WTC11 (cell line): ENCODE measurements around the gene CACNA2D3. TPM values are rescaled to one million over a fixed set of nuclear protein-coding genes. Genes with fewer than 3 reads are reported as not detected.

Experiments
- ATAC-seq: fragments of 200-7000 bp; cut with Tn5 transposase; 2 replicates; pipeline ENCODE4 v1.10.0; 2021; ENCODE audit warnings: mild to moderate bottlenecking, moderate library complexity
- CTCF ChIA-PET: fragments of 300-600 bp; sonication (Branson Sonifier 250); formaldehyde crosslinking; loops from one replicate; lab custom pipeline; 2021; ENCODE audit warnings: antibody characterized with exemption; lab: Charles Lee
- POLR2A ChIA-PET: fragments of 350-600 bp; sonication (Branson Sonifier 250); formaldehyde crosslinking; loops from one replicate; lab custom pipeline; 2021; ENCODE audit warnings: antibody characterized with exemption; lab: Charles Lee
- DNase-seq: peaks from one replicate; pipeline ENCODE4 v3.0.0; 2021; ENCODE audit warnings: low spot score
- H3K27ac Mint-ChIP-seq: 2 replicates; pipeline ENCODE4 v1.8.0; 2021; ENCODE audit warnings: mixed read lengths
- H3K27me3 Mint-ChIP-seq: 2 replicates; pipeline ENCODE4 v1.8.0; 2021; ENCODE audit warnings: low read depth, mild to moderate bottlenecking, moderate library complexity, mixed read lengths
- H3K36me3 Mint-ChIP-seq: 2 replicates; pipeline ENCODE4 v1.8.0; 2021; ENCODE audit warnings: mixed read lengths
- H3K4me1 Mint-ChIP-seq: 2 replicates; pipeline ENCODE4 v1.8.0; 2022; ENCODE audit warnings: mixed read lengths
- H3K4me3 Mint-ChIP-seq: 2 replicates; pipeline ENCODE4 v1.8.0; 2021; ENCODE audit warnings: mild to moderate bottlenecking, moderate library complexity, mixed read lengths
- H3K9me3 Mint-ChIP-seq: 2 replicates; pipeline ENCODE4 v1.8.0; 2021; ENCODE audit warnings: mixed read lengths
- FOXK1 ChIP-seq: sonication (generic); formaldehyde crosslinking; IDR thresholded peaks from 2 replicates; pipeline ENCODE4 v1.8.0; 2022; ENCODE audit warnings: mild to moderate bottlenecking, moderate library complexity, missing genetic modification reagents
- JUN ChIP-seq: sonication (generic); formaldehyde crosslinking; IDR thresholded peaks from 2 replicates; pipeline ENCODE4 v1.8.0; 2023; ENCODE audit warnings: mild to moderate bottlenecking, missing genetic modification reagents
- NR3C1 ChIP-seq: sonication (generic); formaldehyde crosslinking; conservative IDR thresholded peaks from 2 replicates; pipeline ENCODE4 v1.8.1; 2023; ENCODE audit warnings: low read depth, mild to moderate bottlenecking, missing genetic modification reagents
- OVOL2 ChIP-seq: fragments of 250-450 bp; sonication (Bioruptor Pico); IDR thresholded peaks from 2 replicates; pipeline ENCODE4 v1.9.0; 2021; ENCODE audit warnings: mild to moderate bottlenecking, borderline replicate concordance
- SP1 ChIP-seq: sonication (generic); formaldehyde crosslinking; conservative IDR thresholded peaks from 2 replicates; pipeline ENCODE4 v1.8.1; 2022; ENCODE audit warnings: missing genetic modification reagents
- TEAD1 ChIP-seq: sonication (generic); formaldehyde crosslinking; IDR thresholded peaks from 2 replicates; pipeline ENCODE4 v1.8.0; 2022; ENCODE audit warnings: mild to moderate bottlenecking, missing genetic modification reagents
- USF1 ChIP-seq: sonication (generic); formaldehyde crosslinking; IDR thresholded peaks from 2 replicates; pipeline ENCODE4 v1.8.0; 2022; ENCODE audit warnings: mild to moderate bottlenecking, missing genetic modification reagents
- ZNF121 ChIP-seq: sonication (generic); formaldehyde crosslinking; IDR thresholded peaks from 2 replicates; pipeline ENCODE4 v1.8.0; 2023; ENCODE audit warnings: missing genetic modification reagents
- ZNF219 ChIP-seq: sonication (generic); formaldehyde crosslinking; IDR thresholded peaks from 2 replicates; pipeline ENCODE4 v1.8.0; 2023; ENCODE audit warnings: missing genetic modification reagents, mild to moderate bottlenecking, borderline replicate concordance
- total RNA-seq: library from RNA; stranded (reverse); gene quantifications from 3 replicates; pipeline ENCODE4 v1.2.3, GENCODE V29; 2021
- TF ChIP-seq, protein P1 (sequence below): sonication (generic); formaldehyde crosslinking; IDR thresholded peaks from 2 replicates; pipeline ENCODE4 v1.8.1; 2022; ENCODE audit warnings: low read depth, missing genetic modification reagents, borderline replicate concordance
- TF ChIP-seq, protein P2 (sequence below): sonication (generic); formaldehyde crosslinking; IDR thresholded peaks from 2 replicates; pipeline ENCODE4 v1.8.0; 2022; ENCODE audit warnings: mild to moderate bottlenecking, missing genetic modification reagents
- TF ChIP-seq, protein P3 (sequence below): fragments of 200-600 bp; IDR thresholded peaks from 2 replicates; pipeline ENCODE4 v1.8.0; 2022; ENCODE audit warnings: antibody characterized with exemption
- TF ChIP-seq, protein P4 (sequence below): sonication (generic); formaldehyde crosslinking; IDR thresholded peaks from 2 replicates; pipeline ENCODE4 v1.8.1; 2022; ENCODE audit warnings: mild to moderate bottlenecking, missing genetic modification reagents, moderate library complexity, borderline replicate concordance
- TF ChIP-seq, protein P5 (sequence below): sonication (generic); formaldehyde crosslinking; IDR thresholded peaks from 2 replicates; pipeline ENCODE4 v1.8.0; 2022; ENCODE audit warnings: mild to moderate bottlenecking, missing genetic modification reagents
- TF ChIP-seq, protein P6 (sequence below): sonication (generic); formaldehyde crosslinking; IDR thresholded peaks from 2 replicates; pipeline ENCODE4 v1.8.1; 2023; ENCODE audit warnings: mild to moderate bottlenecking, missing genetic modification reagents
- TF ChIP-seq, protein P7 (sequence below): sonication (generic); formaldehyde crosslinking; IDR thresholded peaks from 2 replicates; pipeline ENCODE4 v1.8.1; 2023; ENCODE audit warnings: mild to moderate bottlenecking, missing genetic modification reagents, moderate library complexity

Gene CACNA2D3
- total RNA-seq, 1 experiment from 2014 or later, result 5.0 TPM

GRCh38 chr3:54866251-54866650, 743.9 kb downstream of the CACNA2D3 start:
- Mint-ChIP-seq H3K4me1 (peaks cover 20% of the 10 kb centered on the region), H3K27ac (no peak overlapping the region), H3K4me3 (no peak overlapping the region), H3K9me3 (no peaks in the 10 kb centered on the region), H3K36me3 (no peaks in the 10 kb centered on the region), H3K27me3 (no peaks in the 10 kb centered on the region)
- CTCF ChIA-PET, result interaction anchor here (0.6 kb wide), 1 partner anchor 930 kb away, joined by 3 read pairs; no protein-coding TSS in a partner anchor
- TF ChIP-seq, protein P1, sequence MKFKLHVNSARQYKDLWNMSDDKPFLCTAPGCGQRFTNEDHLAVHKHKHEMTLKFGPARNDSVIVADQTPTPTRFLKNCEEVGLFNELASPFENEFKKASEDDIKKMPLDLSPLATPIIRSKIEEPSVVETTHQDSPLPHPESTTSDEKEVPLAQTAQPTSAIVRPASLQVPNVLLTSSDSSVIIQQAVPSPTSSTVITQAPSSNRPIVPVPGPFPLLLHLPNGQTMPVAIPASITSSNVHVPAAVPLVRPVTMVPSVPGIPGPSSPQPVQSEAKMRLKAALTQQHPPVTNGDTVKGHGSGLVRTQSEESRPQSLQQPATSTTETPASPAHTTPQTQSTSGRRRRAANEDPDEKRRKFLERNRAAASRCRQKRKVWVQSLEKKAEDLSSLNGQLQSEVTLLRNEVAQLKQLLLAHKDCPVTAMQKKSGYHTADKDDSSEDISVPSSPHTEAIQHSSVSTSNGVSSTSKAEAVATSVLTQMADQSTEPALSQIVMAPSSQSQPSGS (CRISPR knock-in tag), result no peak
- TF ChIP-seq, protein P2, sequence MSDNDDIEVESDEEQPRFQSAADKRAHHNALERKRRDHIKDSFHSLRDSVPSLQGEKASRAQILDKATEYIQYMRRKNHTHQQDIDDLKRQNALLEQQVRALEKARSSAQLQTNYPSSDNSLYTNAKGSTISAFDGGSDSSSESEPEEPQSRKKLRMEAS (CRISPR knock-in tag), result no peak
- no peak for ATAC-seq
- POLR2A ChIA-PET, result no interaction called here
- no peak for DNase-seq

- ChIA-PET CTCF (no interaction called here), POLR2A (no interaction called here)
- peaks cover 21% of the 10 kb centered on the region for H3K4me1 Mint-ChIP-seq
- ATAC-seq, result peak; percentile 55; the same call in 1 of the 2 replicates
- no peak overlapping the region for H3K4me3 Mint-ChIP-seq
- no peak for DNase-seq
- H3K36me3 Mint-ChIP-seq, result no peaks in the 10 kb centered on the region
- no peaks in the 10 kb centered on the region for H3K27me3 Mint-ChIP-seq
- H3K27ac Mint-ChIP-seq, result no peak overlapping the region
- H3K9me3 Mint-ChIP-seq, result no peaks in the 10 kb centered on the region
- TF ChIP-seq, protein P3, sequence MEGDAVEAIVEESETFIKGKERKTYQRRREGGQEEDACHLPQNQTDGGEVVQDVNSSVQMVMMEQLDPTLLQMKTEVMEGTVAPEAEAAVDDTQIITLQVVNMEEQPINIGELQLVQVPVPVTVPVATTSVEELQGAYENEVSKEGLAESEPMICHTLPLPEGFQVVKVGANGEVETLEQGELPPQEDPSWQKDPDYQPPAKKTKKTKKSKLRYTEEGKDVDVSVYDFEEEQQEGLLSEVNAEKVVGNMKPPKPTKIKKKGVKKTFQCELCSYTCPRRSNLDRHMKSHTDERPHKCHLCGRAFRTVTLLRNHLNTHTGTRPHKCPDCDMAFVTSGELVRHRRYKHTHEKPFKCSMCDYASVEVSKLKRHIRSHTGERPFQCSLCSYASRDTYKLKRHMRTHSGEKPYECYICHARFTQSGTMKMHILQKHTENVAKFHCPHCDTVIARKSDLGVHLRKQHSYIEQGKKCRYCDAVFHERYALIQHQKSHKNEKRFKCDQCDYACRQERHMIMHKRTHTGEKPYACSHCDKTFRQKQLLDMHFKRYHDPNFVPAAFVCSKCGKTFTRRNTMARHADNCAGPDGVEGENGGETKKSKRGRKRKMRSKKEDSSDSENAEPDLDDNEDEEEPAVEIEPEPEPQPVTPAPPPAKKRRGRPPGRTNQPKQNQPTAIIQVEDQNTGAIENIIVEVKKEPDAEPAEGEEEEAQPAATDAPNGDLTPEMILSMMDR, result 0 out of 2 replicates have a peak, but pooled peaks have one; percentile 15
- TF ChIP-seq, protein P4, sequence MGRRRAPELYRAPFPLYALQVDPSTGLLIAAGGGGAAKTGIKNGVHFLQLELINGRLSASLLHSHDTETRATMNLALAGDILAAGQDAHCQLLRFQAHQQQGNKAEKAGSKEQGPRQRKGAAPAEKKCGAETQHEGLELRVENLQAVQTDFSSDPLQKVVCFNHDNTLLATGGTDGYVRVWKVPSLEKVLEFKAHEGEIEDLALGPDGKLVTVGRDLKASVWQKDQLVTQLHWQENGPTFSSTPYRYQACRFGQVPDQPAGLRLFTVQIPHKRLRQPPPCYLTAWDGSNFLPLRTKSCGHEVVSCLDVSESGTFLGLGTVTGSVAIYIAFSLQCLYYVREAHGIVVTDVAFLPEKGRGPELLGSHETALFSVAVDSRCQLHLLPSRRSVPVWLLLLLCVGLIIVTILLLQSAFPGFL (CRISPR knock-in tag), result no peak
Observed at GRCh38 chr3:54870423-54870822, 748.1 kb downstream of the CACNA2D3 start.

DNA sequence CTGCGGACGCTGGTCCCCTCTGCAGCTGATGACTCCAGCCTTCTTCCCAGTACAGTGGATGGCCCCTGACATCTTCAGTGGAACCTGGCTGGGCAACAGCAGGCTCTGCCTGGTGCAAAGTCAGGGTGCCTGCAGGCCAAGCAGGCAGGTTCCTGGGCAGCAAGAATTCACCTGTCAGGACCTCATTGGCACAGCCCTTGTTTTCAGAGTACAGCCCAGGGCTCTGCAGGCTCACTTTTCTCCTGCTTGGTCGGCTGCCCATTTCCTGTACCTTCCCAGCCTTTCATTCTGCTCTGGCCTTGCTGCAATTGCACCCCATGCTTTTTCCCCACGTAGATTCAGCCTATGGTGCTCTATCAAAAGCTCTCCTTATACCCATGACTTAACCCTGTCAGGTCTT, 749.5 kb downstream of the CACNA2D3 start:
- Mint-ChIP-seq H3K27ac (no peak overlapping the region), H3K4me3 (no peak overlapping the region)
- TF ChIP-seq TEAD1 (CRISPR knock-in tag) (no peak), OVOL2 (CRISPR knock-in tag) (no peak), SP1 (no peak), ZNF121 (CRISPR knock-in tag) (no peak), USF1 (CRISPR knock-in tag) (no peak), ZNF219 (no peak), JUN (CRISPR knock-in tag) (no peak), FOXK1 (no peak), NR3C1 (no peak)
- TF ChIP-seq, protein P5, sequence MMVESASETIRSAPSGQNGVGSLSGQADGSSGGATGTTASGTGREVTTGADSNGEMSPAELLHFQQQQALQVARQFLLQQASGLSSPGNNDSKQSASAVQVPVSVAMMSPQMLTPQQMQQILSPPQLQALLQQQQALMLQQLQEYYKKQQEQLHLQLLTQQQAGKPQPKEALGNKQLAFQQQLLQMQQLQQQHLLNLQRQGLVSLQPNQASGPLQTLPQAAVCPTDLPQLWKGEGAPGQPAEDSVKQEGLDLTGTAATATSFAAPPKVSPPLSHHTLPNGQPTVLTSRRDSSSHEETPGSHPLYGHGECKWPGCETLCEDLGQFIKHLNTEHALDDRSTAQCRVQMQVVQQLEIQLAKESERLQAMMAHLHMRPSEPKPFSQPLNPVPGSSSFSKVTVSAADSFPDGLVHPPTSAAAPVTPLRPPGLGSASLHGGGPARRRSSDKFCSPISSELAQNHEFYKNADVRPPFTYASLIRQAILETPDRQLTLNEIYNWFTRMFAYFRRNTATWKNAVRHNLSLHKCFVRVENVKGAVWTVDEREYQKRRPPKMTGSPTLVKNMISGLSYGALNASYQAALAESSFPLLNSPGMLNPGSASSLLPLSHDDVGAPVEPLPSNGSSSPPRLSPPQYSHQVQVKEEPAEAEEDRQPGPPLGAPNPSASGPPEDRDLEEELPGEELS (CRISPR knock-in tag), result no peak
- TF ChIP-seq, protein P6, sequence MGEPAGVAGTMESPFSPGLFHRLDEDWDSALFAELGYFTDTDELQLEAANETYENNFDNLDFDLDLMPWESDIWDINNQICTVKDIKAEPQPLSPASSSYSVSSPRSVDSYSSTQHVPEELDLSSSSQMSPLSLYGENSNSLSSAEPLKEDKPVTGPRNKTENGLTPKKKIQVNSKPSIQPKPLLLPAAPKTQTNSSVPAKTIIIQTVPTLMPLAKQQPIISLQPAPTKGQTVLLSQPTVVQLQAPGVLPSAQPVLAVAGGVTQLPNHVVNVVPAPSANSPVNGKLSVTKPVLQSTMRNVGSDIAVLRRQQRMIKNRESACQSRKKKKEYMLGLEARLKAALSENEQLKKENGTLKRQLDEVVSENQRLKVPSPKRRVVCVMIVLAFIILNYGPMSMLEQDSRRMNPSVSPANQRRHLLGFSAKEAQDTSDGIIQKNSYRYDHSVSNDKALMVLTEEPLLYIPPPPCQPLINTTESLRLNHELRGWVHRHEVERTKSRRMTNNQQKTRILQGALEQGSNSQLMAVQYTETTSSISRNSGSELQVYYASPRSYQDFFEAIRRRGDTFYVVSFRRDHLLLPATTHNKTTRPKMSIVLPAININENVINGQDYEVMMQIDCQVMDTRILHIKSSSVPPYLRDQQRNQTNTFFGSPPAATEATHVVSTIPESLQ (CRISPR knock-in tag), result no peak
- TF ChIP-seq, protein P7, sequence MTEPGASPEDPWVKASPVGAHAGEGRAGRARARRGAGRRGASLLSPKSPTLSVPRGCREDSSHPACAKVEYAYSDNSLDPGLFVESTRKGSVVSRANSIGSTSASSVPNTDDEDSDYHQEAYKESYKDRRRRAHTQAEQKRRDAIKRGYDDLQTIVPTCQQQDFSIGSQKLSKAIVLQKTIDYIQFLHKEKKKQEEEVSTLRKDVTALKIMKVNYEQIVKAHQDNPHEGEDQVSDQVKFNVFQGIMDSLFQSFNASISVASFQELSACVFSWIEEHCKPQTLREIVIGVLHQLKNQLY (CRISPR knock-in tag), result no peak
- TF ChIP-seq, all 79 proteins: peak for 0
- no peaks in the 10 kb centered on the region for H3K27me3 Mint-ChIP-seq
- ChIA-PET CTCF (no interaction called here), POLR2A (no interaction called here)
- H3K9me3 Mint-ChIP-seq, result no peaks in the 10 kb centered on the region
- DNase-seq (no peak), ATAC-seq (no peak)
- no peaks in the 10 kb centered on the region for H3K36me3 Mint-ChIP-seq
- H3K4me1 Mint-ChIP-seq, result peaks cover 22% of the 10 kb centered on the region
